Mesodermal cell (in vitro differentiated cells): Measurements from ENCODE around the gene GPR179. TPM values are rescaled to one million over a fixed set of nuclear protein-coding genes. Genes with fewer than 3 reads are reported as not detected.

Experiments used
- H3K27ac ChIP-seq: 2 replicates; pipeline ENCODE4 v1.7.0; 2013; ENCODE audit warnings: mild to moderate bottlenecking, low read depth, low read length, moderate library complexity; ENCODE audit not compliant: severe bottlenecking
- H3K36me3 ChIP-seq: 2 replicates; pipeline ENCODE4 v1.7.1; 2013; ENCODE audit warnings: mild to moderate bottlenecking, low read length, moderate library complexity; ENCODE audit not compliant: control insufficient read depth, insufficient read depth
- H3K4me1 ChIP-seq: one replicate; pipeline ENCODE4 v1.7.1; 2013; ENCODE audit warnings: mild to moderate bottlenecking, low read length; ENCODE audit not compliant: insufficient read depth, control insufficient read depth, poor library complexity, severe bottlenecking
- H3K4me3 ChIP-seq: 2 replicates; pipeline ENCODE4 v1.7.0; 2013; ENCODE audit warnings: low read length, control low read depth, mild to moderate bottlenecking; ENCODE audit not compliant: insufficient read depth, poor library complexity, severe bottlenecking; ENCODE audit errors: extremely low read depth
- H3K9me3 ChIP-seq: 2 replicates; pipeline ENCODE4 v1.7.1; 2013; ENCODE audit warnings: mild to moderate bottlenecking, low read length, moderate library complexity; ENCODE audit not compliant: control insufficient read depth
- WGBS, 2 experiments: methylation state at CpG; one replicate each; pipeline ENCODE4 v1.1.5; 2013; ENCODE audit warnings: missing lambda C conversion rate in 2 of 2; ENCODE audit not compliant: insufficient coverage in 2 of 2; 5-methylcytosine and 5-hydroxymethylcytosine counted together
- polyA plus RNA-seq, 2 experiments: library from polyadenylated mRNA; stranded (reverse); fragments of 50-300 nt; gene quantifications; one replicate each; pipeline ENCODE4 v1.2.3, GENCODE V29; 2013

Gene GPR179
- polyA plus RNA-seq (2013, experiment 1 of 2), result not detected
- polyA plus RNA-seq (2013, experiment 2 of 2), result not detected

- no peaks in the 10 kb centered on the region for H3K9me3 ChIP-seq
- no peak within 1 kb of the TSS for H3K27ac ChIP-seq
- H3K36me3 ChIP-seq, result no peaks in the 10 kb centered on the region
- WGBS, 2 experiments, result 90 to 94% methylated on average over 7 to 15 of the region's 18 CpGs
- H3K4me1 ChIP-seq, result no peaks in the 10 kb centered on the region
- no peak within 1 kb of the TSS for H3K4me3 ChIP-seq
These were observed at the start of gene GPR179 for GRCh38 chr17:38343608-38344419. Gene GPR179 (minus strand): TSS chr17:38343956. CDS start chr17:38343789, 167 bp downstream.

- H3K27ac ChIP-seq, result no peak overlapping the region
- H3K4me1 ChIP-seq, result no peaks in the 10 kb centered on the region
- H3K9me3 ChIP-seq, result no peaks in the 10 kb centered on the region
- no peak overlapping the region for H3K4me3 ChIP-seq
- 83% methylated on average over 1 of the region's 1 CpG; no CpG with 5 or more reads in 1 of the 2 experiments for WGBS, 2 experiments
- H3K36me3 ChIP-seq, result peaks cover 59% of the 10 kb centered on the region
These were observed 35.7 kb upstream of the GPR179 start for GRCh38 chr17:38379448-38379847.

GRCh38 chr17:38369124-38369886 is 25.5 kb upstream of the GPR179 start:
- H3K36me3 ChIP-seq, result peaks cover 73% of the 10 kb centered on the region
- H3K4me3 ChIP-seq, result no peak overlapping the region
- no peaks in the 10 kb centered on the region for H3K4me1 ChIP-seq
- no peak overlapping the region for H3K27ac ChIP-seq
- WGBS, 2 experiments, result 100% methylated on average over 2 to 3 of the region's 8 CpGs
- no peaks in the 10 kb centered on the region for H3K9me3 ChIP-seq

- H3K36me3 ChIP-seq, result peaks cover 66% of the 10 kb centered on the region
- H3K27ac ChIP-seq, result no peak overlapping the region
- no peaks in the 10 kb centered on the region for H3K9me3 ChIP-seq
- H3K4me3 ChIP-seq, result no peak overlapping the region
- WGBS, 2 experiments, result 87 to 94% methylated on average over 3 to 6 of the region's 8 CpGs
- H3K4me1 ChIP-seq, result peaks cover 11% of the 10 kb centered on the region
These were observed 21.0 kb upstream of the GPR179 start for GRCh38 chr17:38364741-38365140.

GRCh38 chr17:38363016-38363415 is 19.3 kb upstream of the GPR179 start:
- Histone ChIP-seq H3K27ac (no peak overlapping the region), H3K4me3 (no peak overlapping the region), H3K9me3 (no peaks in the 10 kb centered on the region), H3K4me1 (peaks cover 11% of the 10 kb centered on the region), H3K36me3 (peaks cover 49% of the 10 kb centered on the region)
- 93 to 99% methylated on average over 5 of the region's 5 CpGs for WGBS, 2 experiments

GRCh38 chr17:38361694-38362465 is 18.1 kb upstream of the GPR179 start:
- Histone ChIP-seq H3K4me1 (peaks cover 11% of the 10 kb centered on the region), H3K4me3 (no peak overlapping the region), H3K27ac (no peak overlapping the region), H3K36me3 (peaks cover 41% of the 10 kb centered on the region), H3K9me3 (no peaks in the 10 kb centered on the region)
- WGBS, 2 experiments, result 96 to 98% methylated on average over 3 to 4 of the region's 5 CpGs

- H3K9me3 ChIP-seq, result no peaks in the 10 kb centered on the region
- WGBS, 2 experiments, result 89 to 93% methylated on average over 7 to 8 of the region's 9 CpGs
- H3K4me1 ChIP-seq, result peaks cover 14% of the 10 kb centered on the region
- H3K4me3 ChIP-seq, result no peak overlapping the region
- no peak overlapping the region for H3K27ac ChIP-seq
- peaks cover 24% of the 10 kb centered on the region for H3K36me3 ChIP-seq
These were observed 15.1 kb upstream of the GPR179 start for GRCh38 chr17:38358586-38359513.

GRCh38 chr17:38357486-38358123 is 13.8 kb upstream of the GPR179 start:
- H3K4me1 ChIP-seq, result peaks cover 14% of the 10 kb centered on the region
- H3K4me3 ChIP-seq, result no peak overlapping the region
- H3K27ac ChIP-seq, result no peak overlapping the region
- WGBS, 2 experiments, result 93 to 96% methylated on average over 2 of the region's 2 CpGs
- H3K9me3 ChIP-seq, result no peaks in the 10 kb centered on the region
- H3K36me3 ChIP-seq, result peaks cover 13% of the 10 kb centered on the region

- H3K27ac ChIP-seq, result no peak overlapping the region
- no peak overlapping the region for H3K4me3 ChIP-seq
- H3K9me3 ChIP-seq, result no peaks in the 10 kb centered on the region
- WGBS, 2 experiments, result 91 to 92% methylated on average over 3 of the region's 4 CpGs
- H3K36me3 ChIP-seq, result no peaks in the 10 kb centered on the region
- H3K4me1 ChIP-seq, result peaks cover 2% of the 10 kb centered on the region
These were observed 11.5 kb upstream of the GPR179 start for GRCh38 chr17:38355251-38355650.
